SK-N-SH (cell line): ENCODE measurements around the gene VPS51. TPM values are rescaled to one million over a fixed set of nuclear protein-coding genes. Genes with fewer than 3 reads are reported as not detected.

ENCODE experiments used
- CTCF ChIA-PET: fragments of 300-600, 350-600 bp; formaldehyde crosslinking; extraction: SDS; loops from one replicate; lab custom pipeline; 2021; lab: Yijun Ruan, JAX
- POLR2A ChIA-PET: fragments of 350-600 bp; sonication (Branson Sonifier 250); formaldehyde crosslinking; extraction: SDS; loops from one replicate; lab custom pipeline; 2020; ENCODE audit warnings: antibody characterized with exemption, inconsistent platforms; lab: Yijun Ruan, JAX
- DNase-seq: peaks from one replicate; pipeline ENCODE4 v3.0.0; 2012
- H2AFZ ChIP-seq: fragments of 200-600 bp; sonication (generic); 2 replicates; pipeline ENCODE4 v1.8.1; 2016; ENCODE audit warnings: antibody characterized with exemption, mild to moderate bottlenecking, low read depth
- H3F3A ChIP-seq: fragments of 200-600 bp; sonication (generic); replicated peaks from 2 replicates; pipeline ENCODE3; 2016; ENCODE audit warnings: antibody characterized with exemption, mild to moderate bottlenecking; ENCODE audit not compliant: insufficient read depth
- H3K27ac ChIP-seq, 2 experiments: fragments of 200-500 bp in 1 of 2; fragments of 200-600 bp in 1 of 2; sonication (Bioruptor generic) in 1 of 2; sonication (generic), shearing (Covaris generic) in 1 of 2; 2 replicates each; pipeline versions ENCODE4 v1.5.1 to v1.6.1; 2014 to 2016; ENCODE audit warnings: low read depth in 2 of 2, inconsistent platforms in 1 of 2, low read length in 1 of 2, mild to moderate bottlenecking in 1 of 2, mixed read lengths in 1 of 2
- H3K27me3 ChIP-seq: fragments of 200-600 bp; sonication (generic), shearing (Covaris generic); 2 replicates; pipeline ENCODE4 v1.6.1; 2016; ENCODE audit warnings: mixed run types; ENCODE audit not compliant: insufficient read depth
- H3K36me3 ChIP-seq, 2 experiments: fragments of 200-500 bp in 1 of 2; fragments of 200-600 bp in 1 of 2; sonication (Bioruptor generic) in 1 of 2; sonication (generic) in 1 of 2; replicated peaks in 1 of 2; 2 replicates each; pipeline versions ENCODE3 to v1.5.1; 2014 to 2016; ENCODE audit warnings: low read length in 1 of 2, mild to moderate bottlenecking in 1 of 2; ENCODE audit not compliant: insufficient read depth in 2 of 2, control insufficient read depth in 1 of 2
- H3K4me1 ChIP-seq, 2 experiments: fragments of 200-500 bp in 1 of 2; fragments of 200-600 bp in 1 of 2; sonication (Bioruptor generic) in 1 of 2; sonication (generic), shearing (Covaris generic) in 1 of 2; 2 replicates each; pipeline versions ENCODE4 v1.5.1 to v1.6.1; 2014 to 2016; ENCODE audit warnings: low read depth in 1 of 2, low read length in 1 of 2, mixed run types in 1 of 2; ENCODE audit not compliant: insufficient read depth in 2 of 2, control insufficient read depth in 1 of 2
- H3K4me2 ChIP-seq: fragments of 200-600 bp; sonication (generic), shearing (Covaris generic); 2 replicates; pipeline ENCODE4 v1.6.1; 2017; ENCODE audit warnings: mixed run types
- H3K4me3 ChIP-seq, 2 experiments: fragments of 200-500 bp in 1 of 2; fragments of 200-600 bp in 1 of 2; sonication (Bioruptor generic) in 1 of 2; sonication (generic), shearing (Covaris generic) in 1 of 2; 2 replicates each; pipeline versions ENCODE4 v1.5.1 to v1.8.1; 2014 to 2016; ENCODE audit warnings: low read depth in 2 of 2, inconsistent platforms in 1 of 2, low read length in 1 of 2, mild to moderate bottlenecking in 1 of 2, mixed read lengths in 1 of 2, moderate library complexity in 1 of 2
- H3K79me2 ChIP-seq: fragments of 200-600 bp; sonication (generic); 2 replicates; pipeline ENCODE4 v1.8.1; 2017; ENCODE audit warnings: mild to moderate bottlenecking; ENCODE audit not compliant: insufficient read depth
- H3K9ac ChIP-seq: fragments of 200-600 bp; sonication (generic); 2 replicates; pipeline ENCODE4 v1.6.1; 2017; ENCODE audit warnings: mixed run types
- H3K9me2 ChIP-seq: fragments of 200-600 bp; sonication (generic); 2 replicates; pipeline ENCODE4 v1.6.1; 2017; ENCODE audit warnings: mixed run types
- H3K9me3 ChIP-seq: fragments of 200-600 bp; sonication (generic); 2 replicates; pipeline ENCODE4 v1.6.1; 2017; ENCODE audit warnings: mixed run types, mild to moderate bottlenecking, moderate library complexity
- H4K20me1 ChIP-seq: fragments of 200-600 bp; sonication (generic); 2 replicates; pipeline ENCODE4 v1.6.1; 2017; ENCODE audit warnings: mild to moderate bottlenecking, mixed run types; ENCODE audit not compliant: insufficient read depth
- ELF1 ChIP-seq: IDR thresholded peaks from 2 replicates; pipeline ENCODE4 v1.4.0; 2012
- EP300 ChIP-seq, 2 experiments: IDR thresholded peaks; 2 replicates each; pipeline versions ENCODE4 v1.4.0 to v1.6.1; 2012; ENCODE audit warnings: borderline replicate concordance in 1 of 2, low read depth in 1 of 2, low read length in 1 of 2
- FOXJ3 ChIP-seq: sonication (generic); formaldehyde crosslinking; IDR thresholded peaks from 2 replicates; pipeline ENCODE4 v1.5.1; 2020; ENCODE audit warnings: mild to moderate bottlenecking, missing genetic modification reagents
- FOXM1 ChIP-seq: IDR thresholded peaks from 2 replicates; pipeline ENCODE4 v1.4.0; 2012; ENCODE audit warnings: low read depth, mild to moderate bottlenecking
- GABPA ChIP-seq: IDR thresholded peaks from 2 replicates; pipeline ENCODE4 v1.4.0; 2012; ENCODE audit warnings: low read depth, mild to moderate bottlenecking
- GATA2 ChIP-seq: sonication (generic); formaldehyde crosslinking; IDR thresholded peaks from 2 replicates; pipeline ENCODE4 v1.5.0; 2020; ENCODE audit warnings: mild to moderate bottlenecking, missing genetic modification reagents
- JUND ChIP-seq: IDR thresholded peaks from 2 replicates; pipeline ENCODE4 v1.4.0; 2012
- MAX ChIP-seq: IDR thresholded peaks from 2 replicates; pipeline ENCODE4 v1.4.0; 2012; ENCODE audit warnings: low read depth
- MXI1 ChIP-seq: IDR thresholded peaks from 2 replicates; pipeline ENCODE4 v1.6.1; 2012; ENCODE audit warnings: mild to moderate bottlenecking, low read depth, low read length, improper control_type of control experiment
- NFIC ChIP-seq: IDR thresholded peaks from 2 replicates; pipeline ENCODE4 v1.4.0; 2012; ENCODE audit warnings: borderline replicate concordance
- NRF1 ChIP-seq: IDR thresholded peaks from 2 replicates; pipeline ENCODE4 v1.6.1; 2012; ENCODE audit warnings: low read depth, mild to moderate bottlenecking, low read length
- RAD21 ChIP-seq: IDR thresholded peaks from 2 replicates; pipeline ENCODE4 v1.6.1; 2012; ENCODE audit warnings: mild to moderate bottlenecking, low read length
- RCOR1 ChIP-seq: fragments of 150-350 bp; IDR thresholded peaks from 2 replicates; pipeline ENCODE4 v1.6.1; 2017; ENCODE audit warnings: antibody characterized with exemption, low read length
- REST ChIP-seq: IDR thresholded peaks from 2 replicates; pipeline ENCODE4 v1.6.1; 2012; ENCODE audit warnings: mild to moderate bottlenecking, low read depth, low read length, moderate library complexity
- SIN3A ChIP-seq: IDR thresholded peaks from 2 replicates; pipeline ENCODE4 v1.6.1; 2012; ENCODE audit warnings: low read depth, mild to moderate bottlenecking, low read length, moderate library complexity, borderline replicate concordance
- SMC3 ChIP-seq: IDR thresholded peaks from 2 replicates; pipeline ENCODE4 v1.6.1; 2012; ENCODE audit warnings: low read depth, low read length, improper control_type of control experiment
- TCF12 ChIP-seq: IDR thresholded peaks from 2 replicates; pipeline ENCODE4 v1.4.0; 2012
- USF2 ChIP-seq: fragments of 150-350 bp; IDR thresholded peaks from 2 replicates; pipeline ENCODE4 v1.6.1; 2017; ENCODE audit warnings: antibody characterized with exemption, low read length, low read depth, borderline replicate concordance
- YY1 ChIP-seq: IDR thresholded peaks from 2 replicates; pipeline ENCODE4 v1.4.0; 2012; ENCODE audit warnings: low read depth, mild to moderate bottlenecking
- WGBS: methylation state at CpG from one replicate; pipeline ENCODE4 v1.1.6; 2017; ENCODE audit warnings: low lambda C conversion rate; 5-methylcytosine and 5-hydroxymethylcytosine counted together
- polyA plus RNA-seq, 3 experiments: library from polyadenylated mRNA; depleted of rRNA; stranded (reverse); fragments of >200 nt; gene quantifications; 2 replicates each; pipeline ENCODE4 v1.2.3, GENCODE V29; 2012

The VPS51 gene
- polyA plus RNA-seq, 1 of the 3 experiments (the other 2 are of a cell fraction): 59.9 TPM

GRCh38 chr11:65077451-65077850, 18.6 kb upstream of the VPS51 start:
- CTCF ChIA-PET: interaction anchor here (1.2 to 1.6 kb wide), 4 partner anchors 8 to 233 kb away, joined by 3 to 6 read pairs (median 4); partner anchors contain the start of genes ARL2 and CDC42BPG
- H3K36me3 ChIP-seq: peaks cover 0 to 10% of the 10 kb centered on the region in 2 experiments
- DNase-seq: peak; percentile 27

More at GRCh38 chr11:65077451-65077850, 18.6 kb upstream of the VPS51 start:
- no peak overlapping the region for H3K4me3 ChIP-seq
- no peaks in the 10 kb centered on the region for H3K27me3 ChIP-seq
- H3K9me3 ChIP-seq: no peaks in the 10 kb centered on the region
- H3K9ac ChIP-seq: no peak overlapping the region
- H4K20me1 ChIP-seq: no peaks in the 10 kb centered on the region; the same call in 1 of the 2 replicates
- no peaks in the 10 kb centered on the region for H3K9me2 ChIP-seq
- POLR2A ChIA-PET: no interaction called here
- H2AFZ ChIP-seq: no peak overlapping the region
- no peak overlapping the region for H3K4me2 ChIP-seq
- TF ChIP-seq JUND (no peak), GATA2 (no peak), RAD21 (no peak), MXI1 (no peak), NFIC (no peak), YY1 (no peak), REST (no peak), SMC3 (no peak), FOXM1 (no peak), MAX (no peak), ELF1 (no peak), USF2 (no peak), SIN3A (no peak), EP300 (IDR thresholded peaks at IDR 0.05; ENCODE audit: borderline replicate concordance in 1 of 2, low read depth in 1 of 2, low read length in 1 of 2) (no peak), TCF12 (no peak), FOXJ3 (CRISPR knock-in tag) (no peak), NRF1 (no peak), RCOR1 (no peak), GABPA (no peak)
- no peaks in the 10 kb centered on the region; a peak in 1 of 4 replicates for H3K4me1 ChIP-seq
- WGBS: 85% methylated on average over 4 of the region's 4 CpGs
- H3K27ac ChIP-seq: no peak overlapping the region
- peaks cover 51% of the 10 kb centered on the region for H3K79me2 ChIP-seq
- H3F3A ChIP-seq: peaks cover 13% of the 10 kb centered on the region
